K562 (cell line): ENCODE measurements around the gene TRIM4. TPM values are rescaled to one million over a fixed set of nuclear protein-coding genes. Genes with fewer than 3 reads are reported as not detected.

Experiments
- BMI1 ChIP-seq: fragments of 150-350 bp; IDR thresholded peaks from 2 replicates; pipeline ENCODE4 v1.6.1; 2014; ENCODE audit warnings: low read length
- DNMT1 ChIP-seq: fragments of 450-650 bp; IDR thresholded peaks from 2 replicates; pipeline ENCODE4 v1.6.1; 2016; ENCODE audit warnings: antibody characterized with exemption, mild to moderate bottlenecking
- EGR1 ChIP-seq: fragments of 450-650 bp; conservative IDR thresholded peaks from 2 replicates; pipeline ENCODE4 v1.6.1; 2017; ENCODE audit warnings: mild to moderate bottlenecking
- HDAC2 ChIP-seq: fragments of 450-650 bp; IDR thresholded peaks from 2 replicates; pipeline ENCODE4 v1.6.1; 2016; ENCODE audit warnings: mild to moderate bottlenecking
- HNRNPH1 ChIP-seq: fragments of 200-400 bp; formaldehyde crosslinking; optimal IDR thresholded peaks from 2 replicates; pipeline ENCODE3; 2017; ENCODE audit warnings: low read depth, mild to moderate bottlenecking, low read length, moderate library complexity
- JUN ChIP-seq, 2 experiments: sonication (generic) in 1 of 2; formaldehyde crosslinking in 1 of 2; IDR thresholded peaks; 2 replicates each; pipeline versions ENCODE4 v1.6.1 to v1.8.0; 2012 to 2022; ENCODE audit warnings: borderline replicate concordance in 2 of 2, mild to moderate bottlenecking in 2 of 2, improper control_type of control experiment in 1 of 2, low read depth in 1 of 2, low read length in 1 of 2, missing genetic modification reagents in 1 of 2
- KDM4B ChIP-seq, 2 experiments: fragments of 450-650 bp in 1 of 2; sonication (generic) in 1 of 2; IDR thresholded peaks; 2 replicates each; pipeline ENCODE4 v1.6.1; 2016 to 2017; ENCODE audit warnings: borderline replicate concordance in 2 of 2, antibody characterized with exemption in 1 of 2, low read depth in 1 of 2, mild to moderate bottlenecking in 1 of 2
- NBN ChIP-seq: fragments of 450-650 bp; IDR thresholded peaks from 2 replicates; pipeline ENCODE4 v1.6.1; 2016; ENCODE audit warnings: low read depth, mild to moderate bottlenecking
- NELFE ChIP-seq: IDR thresholded peaks from 2 replicates; pipeline ENCODE4 v1.6.1; 2011; ENCODE audit warnings: mild to moderate bottlenecking; ENCODE audit not compliant: insufficient read depth, insufficient read length
- RAD21 ChIP-seq, 2 experiments: fragments of 250-450 bp in 1 of 2; fragments of 450-650 bp in 1 of 2; sonication (Bioruptor Pico) in 1 of 2; formaldehyde crosslinking in 1 of 2; IDR thresholded peaks in 1 of 2; conservative IDR thresholded peaks in 1 of 2; 2 replicates each; pipeline versions ENCODE4 v1.4.0 to v1.8.0; 2020 to 2022; ENCODE audit warnings: mild to moderate bottlenecking in 2 of 2, moderate library complexity in 1 of 2
- RUNX1 ChIP-seq: sonication (generic); IDR thresholded peaks from 2 replicates; pipeline ENCODE4 v1.6.1; 2016; ENCODE audit warnings: antibody characterized with exemption, low read depth
- SAP30 ChIP-seq: fragments of 200-600 bp; sonication (generic); IDR thresholded peaks from 2 replicates; pipeline ENCODE4 v1.6.1; 2012; ENCODE audit warnings: borderline replicate concordance, low read depth, mild to moderate bottlenecking, moderate library complexity, low read length, control low read depth, inconsistent platforms; ENCODE audit not compliant: insufficient read depth, poor library complexity, severe bottlenecking
- THRAP3 ChIP-seq: fragments of 450-650 bp; IDR thresholded peaks from 2 replicates; pipeline ENCODE4 v1.6.1; 2016; ENCODE audit warnings: mild to moderate bottlenecking, inconsistent platforms, borderline replicate concordance
- VEZF1 ChIP-seq: fragments of 200-800 bp; sonication (Bioruptor generic); IDR thresholded peaks from 2 replicates; pipeline ENCODE4 v1.6.1; 2017; ENCODE audit warnings: missing genetic modification characterization, missing compliant biosample characterization
- ZBTB2 ChIP-seq: fragments of 450-650 bp; IDR thresholded peaks from 2 replicates; pipeline ENCODE4 v1.6.1; 2016; ENCODE audit warnings: antibody characterized with exemption
- ZNF12 ChIP-seq: sonication (generic); formaldehyde crosslinking; IDR thresholded peaks from 2 replicates; pipeline ENCODE4 v1.4.0; 2020; ENCODE audit warnings: mild to moderate bottlenecking, missing genetic modification reagents
- ZNF232 ChIP-seq: sonication (generic); formaldehyde crosslinking; IDR thresholded peaks from 2 replicates; pipeline ENCODE4 v1.8.0; 2022; ENCODE audit warnings: mild to moderate bottlenecking, missing genetic modification reagents
- ZNF3 ChIP-seq: fragments of 250-450 bp; sonication (Bioruptor Pico); IDR thresholded peaks from 2 replicates; pipeline ENCODE4 v1.5.0; 2021; ENCODE audit warnings: mild to moderate bottlenecking, moderate library complexity
- ZNF311 ChIP-seq: fragments of 250-450 bp; sonication (Bioruptor Pico); IDR thresholded peaks from 2 replicates; pipeline ENCODE4 v1.4.0; 2020; ENCODE audit warnings: mild to moderate bottlenecking, moderate library complexity
- ZNF583 ChIP-seq: fragments of 250-450 bp; sonication (Bioruptor Pico); IDR thresholded peaks from 2 replicates; pipeline ENCODE4 v1.4.0; 2020
- ZNF780A ChIP-seq: fragments of 250-450 bp; sonication (Bioruptor Pico); IDR thresholded peaks from 2 replicates; pipeline ENCODE4 v1.5.0; 2021; ENCODE audit warnings: mild to moderate bottlenecking
- polyA plus RNA-seq, 8 experiments: library from polyadenylated mRNA; depleted of rRNA in 4 of 8; stranded (reverse) in 5 of 8; unstranded in 3 of 8; fragments of >200 nt; fragmentation: Nextera tagmentation in 2 of 8; fragmentation: Illumina TruSeq in 1 of 8; extraction: Ambion mirVana in 2 of 8; extraction: Trizol in 1 of 8; gene quantifications; 2 replicates each; pipeline versions ENCODE4 v1.2.1 to v1.2.3, GENCODE V29; 2011 to 2014; ENCODE audit warnings: inconsistent platforms in 1 of 8, missing spikeins in 1 of 8
- total RNA-seq, 7 experiments: library from RNA; depleted of rRNA in 6 of 7; stranded (reverse); fragments of >200 nt in 6 of 7; fragmentation: Illumina TruSeq in 2 of 7; extraction: Trizol in 2 of 7; gene quantifications; 2 replicates each; pipeline versions ENCODE4 v1.2.1 to v1.2.3, GENCODE V29; 2011 to 2021; ENCODE audit warnings: low replicate concordance in 1 of 7
- TF ChIP-seq, protein P1 (sequence below), 3 experiments: fragments of 200-800 bp in 1 of 3; fragments of 250-450 bp in 1 of 3; fragments of 450-650 bp in 1 of 3; sonication (Bioruptor Pico) in 1 of 3; sonication (Bioruptor generic) in 1 of 3; formaldehyde crosslinking in 1 of 3; IDR thresholded peaks; 2 replicates each; pipeline versions ENCODE4 v1.6.1 to v1.8.0; 2016 to 2022; ENCODE audit warnings: mild to moderate bottlenecking in 2 of 3, missing genetic modification characterization in 2 of 3, missing compliant biosample characterization in 1 of 3, moderate library complexity in 1 of 3

Gene TRIM4
- total and polyA plus RNA-seq, 9 of the 15 experiments (the other 6 are each of a cell fraction or from before 2014, with no cell fraction given) = 6.2 to 28.3 (median 22.4) TPM

- TF ChIP-seq ZNF232 (CRISPR knock-in tag) (no peak), BMI1 (no peak), DNMT1 (no peak), SAP30 (no peak), ZNF311 (CRISPR knock-in tag) (no peak), VEZF1 (CRISPR knock-in tag) (no peak), NBN (no peak), JUN (IDR thresholded peaks at IDR 0.05; ENCODE audit: borderline replicate concordance, low read depth, low read length) (no peak), JUN (CRISPR knock-in tag; IDR thresholded peaks at IDR 0.05; ENCODE audit: borderline replicate concordance) (no peak), ZNF583 (CRISPR knock-in tag) (no peak), RAD21 (CRISPR knock-in tag; conservative IDR thresholded peaks at IDR 0.05 in 1 of 2, IDR thresholded peaks at IDR 0.05 in 1 of 2) (peak; percentile 60 to 69), HNRNPH1 (no peak), NELFE (no peak), KDM4B (IDR thresholded peaks at IDR 0.05; ENCODE audit: borderline replicate concordance in 2 of 2, low read depth in 1 of 2) (no peak), ZNF3 (no peak), THRAP3 (no peak), ZBTB2 (no peak), ZNF12 (CRISPR knock-in tag) (no peak), HDAC2 (no peak; the same call in 1 of the 2 replicates), EGR1 (peak; percentile 4; the same call in 1 of the 2 replicates), RUNX1 (no peak), ZNF780A (CRISPR knock-in tag) (no peak)
- TF ChIP-seq, protein P1, sequence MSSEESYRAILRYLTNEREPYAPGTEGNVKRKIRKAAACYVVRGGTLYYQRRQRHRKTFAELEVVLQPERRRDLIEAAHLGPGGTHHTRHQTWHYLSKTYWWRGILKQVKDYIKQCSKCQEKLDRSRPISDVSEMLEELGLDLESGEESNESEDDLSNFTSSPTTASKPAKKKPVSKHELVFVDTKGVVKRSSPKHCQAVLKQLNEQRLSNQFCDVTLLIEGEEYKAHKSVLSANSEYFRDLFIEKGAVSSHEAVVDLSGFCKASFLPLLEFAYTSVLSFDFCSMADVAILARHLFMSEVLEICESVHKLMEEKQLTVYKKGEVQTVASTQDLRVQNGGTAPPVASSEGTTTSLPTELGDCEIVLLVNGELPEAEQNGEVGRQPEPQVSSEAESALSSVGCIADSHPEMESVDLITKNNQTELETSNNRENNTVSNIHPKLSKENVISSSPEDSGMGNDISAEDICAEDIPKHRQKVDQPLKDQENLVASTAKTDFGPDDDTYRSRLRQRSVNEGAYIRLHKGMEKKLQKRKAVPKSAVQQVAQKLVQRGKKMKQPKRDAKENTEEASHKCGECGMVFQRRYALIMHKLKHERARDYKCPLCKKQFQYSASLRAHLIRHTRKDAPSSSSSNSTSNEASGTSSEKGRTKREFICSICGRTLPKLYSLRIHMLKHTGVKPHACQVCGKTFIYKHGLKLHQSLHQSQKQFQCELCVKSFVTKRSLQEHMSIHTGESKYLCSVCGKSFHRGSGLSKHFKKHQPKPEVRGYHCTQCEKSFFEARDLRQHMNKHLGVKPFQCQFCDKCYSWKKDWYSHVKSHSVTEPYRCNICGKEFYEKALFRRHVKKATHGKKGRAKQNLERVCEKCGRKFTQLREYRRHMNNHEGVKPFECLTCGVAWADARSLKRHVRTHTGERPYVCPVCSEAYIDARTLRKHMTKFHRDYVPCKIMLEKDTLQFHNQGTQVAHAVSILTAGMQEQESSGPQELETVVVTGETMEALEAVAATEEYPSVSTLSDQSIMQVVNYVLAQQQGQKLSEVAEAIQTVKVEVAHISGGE (CRISPR knock-in tag; IDR thresholded peaks at IDR 0.05) = peak in 1 of 3 experiments; percentile 73; a peak in 2 of 6 replicates
These were observed 9.8 kb upstream of the TRIM4 start, which contains the start of gene GJC3 (continued) for GRCh38 chr7:99928994-99929729.
